ENCODE data around the gene HTR6. TPM values are rescaled to one million over a fixed set of nuclear protein-coding genes. Genes with fewer than 3 reads are reported as not detected.

HTR6 gene
- total and polyA plus RNA-seq, 12 donors: not detected

GRCh38 chr1:19622204-19622603 is 42.5 kb upstream of the HTR6 start:
- no peak for TF ChIP-seq POLR2A (IDR thresholded peaks at IDR 0.05)
- TF ChIP-seq, protein P1, sequence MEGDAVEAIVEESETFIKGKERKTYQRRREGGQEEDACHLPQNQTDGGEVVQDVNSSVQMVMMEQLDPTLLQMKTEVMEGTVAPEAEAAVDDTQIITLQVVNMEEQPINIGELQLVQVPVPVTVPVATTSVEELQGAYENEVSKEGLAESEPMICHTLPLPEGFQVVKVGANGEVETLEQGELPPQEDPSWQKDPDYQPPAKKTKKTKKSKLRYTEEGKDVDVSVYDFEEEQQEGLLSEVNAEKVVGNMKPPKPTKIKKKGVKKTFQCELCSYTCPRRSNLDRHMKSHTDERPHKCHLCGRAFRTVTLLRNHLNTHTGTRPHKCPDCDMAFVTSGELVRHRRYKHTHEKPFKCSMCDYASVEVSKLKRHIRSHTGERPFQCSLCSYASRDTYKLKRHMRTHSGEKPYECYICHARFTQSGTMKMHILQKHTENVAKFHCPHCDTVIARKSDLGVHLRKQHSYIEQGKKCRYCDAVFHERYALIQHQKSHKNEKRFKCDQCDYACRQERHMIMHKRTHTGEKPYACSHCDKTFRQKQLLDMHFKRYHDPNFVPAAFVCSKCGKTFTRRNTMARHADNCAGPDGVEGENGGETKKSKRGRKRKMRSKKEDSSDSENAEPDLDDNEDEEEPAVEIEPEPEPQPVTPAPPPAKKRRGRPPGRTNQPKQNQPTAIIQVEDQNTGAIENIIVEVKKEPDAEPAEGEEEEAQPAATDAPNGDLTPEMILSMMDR (IDR thresholded peaks at IDR 0.05): no peak
- peak in 1 of 7 donors; percentile 46 for DNase-seq
- Histone ChIP-seq H3K4me1 (replicated peaks in 1 of 2) (peaks cover 0 to 28% of the 10 kb centered on the region in 2 donors), H3K27ac (no peak overlapping the region), H3K9me3 (replicated peaks in 1 of 3) (no peaks in the 10 kb centered on the region), H3K4me3 (no peak overlapping the region), H3K36me3 (replicated peaks in 1 of 2) (peaks cover 0 to 17% of the 10 kb centered on the region in 2 donors), H3K27me3 (no peaks in the 10 kb centered on the region)
- 24 to 79% (median 56%) methylated on average over 1 of the region's 1 CpG for WGBS, 4 donors
- intact Hi-C loops (cut with DNase I): no loop called here

DNA sequence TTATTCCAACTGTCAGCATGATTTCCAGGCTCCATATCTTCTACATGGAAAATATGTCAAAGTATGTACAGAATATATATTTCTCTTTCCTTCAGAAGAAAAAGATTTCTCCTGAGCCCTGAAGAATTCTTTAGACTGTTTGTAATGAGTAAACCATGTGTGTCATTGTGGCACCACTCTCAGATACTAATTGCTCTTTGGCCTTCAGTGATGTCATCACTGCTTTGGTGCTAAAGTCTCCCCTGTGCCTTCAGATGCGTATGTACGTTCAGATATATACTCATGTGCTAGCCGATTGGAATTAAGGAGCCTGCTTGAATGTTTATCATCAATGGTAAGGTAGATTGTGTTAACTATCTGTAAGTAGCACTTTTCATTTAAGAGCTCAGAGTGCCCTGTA is 41.2 kb upstream of the HTR6 start:
- no peak for DNase-seq
- no peak overlapping the region for H3K27ac ChIP-seq
- no peaks in the 10 kb centered on the region for H3K9me3 ChIP-seq (replicated peaks in 1 of 3)
- H3K36me3 ChIP-seq (replicated peaks in 1 of 2): peaks cover 0 to 26% of the 10 kb centered on the region in 2 donors
- H3K4me1 ChIP-seq (replicated peaks in 1 of 2): peaks cover 0 to 28% of the 10 kb centered on the region in 2 donors
- no peaks in the 10 kb centered on the region for H3K27me3 ChIP-seq
- H3K4me3 ChIP-seq: no peak overlapping the region
- WGBS, 4 donors: 87 to 92% (median 91%) methylated on average over 3 of the region's 3 CpGs
- no peak for TF ChIP-seq POLR2A (IDR thresholded peaks at IDR 0.05)
- TF ChIP-seq, protein P1 (IDR thresholded peaks at IDR 0.05): no peak
- intact Hi-C loops (cut with DNase I): no loop called here

GRCh38 chr1:19625291-19625937 is 39.3 kb upstream of the HTR6 start:
- WGBS, 4 donors: 90 to 93% (median 90%) methylated on average over 8 of the region's 8 CpGs
- TF ChIP-seq, protein P1 (IDR thresholded peaks at IDR 0.05): no peak
- TF ChIP-seq POLR2A (IDR thresholded peaks at IDR 0.05): no peak

DNA sequence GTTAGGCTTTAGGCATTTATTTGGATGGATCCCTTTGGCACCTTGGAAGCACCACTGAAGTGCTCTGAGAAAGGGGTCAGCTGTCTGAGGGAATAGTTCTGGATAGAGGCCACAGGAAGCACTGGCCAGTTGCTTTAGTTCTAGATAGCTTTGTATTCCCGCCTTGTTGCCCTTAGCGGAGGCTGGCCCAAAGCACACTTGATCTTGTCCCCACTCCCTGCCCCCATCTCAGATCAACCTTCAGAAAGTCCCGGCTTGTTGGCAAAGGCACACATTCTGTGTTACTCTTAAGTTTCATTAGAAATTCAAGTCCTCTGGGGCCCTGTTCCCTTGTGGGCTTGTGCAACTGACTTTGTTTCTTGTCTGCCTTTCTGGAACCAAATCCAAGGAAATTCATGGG is 35.8 kb upstream of the HTR6 start:
- WGBS, 4 donors: 73 to 84% (median 82%) methylated on average over 3 of the region's 3 CpGs
- H3K36me3 ChIP-seq (replicated peaks in 1 of 2): peaks cover 0 to 33% of the 10 kb centered on the region in 2 donors
- intact Hi-C loops (cut with DNase I): no loop called here
- no peaks in the 10 kb centered on the region for H3K9me3 ChIP-seq (replicated peaks in 1 of 3)
- no peak overlapping the region for H3K4me3 ChIP-seq
- TF ChIP-seq, protein P1 (IDR thresholded peaks at IDR 0.05): no peak
- no peak for TF ChIP-seq POLR2A (IDR thresholded peaks at IDR 0.05)
- H3K27ac ChIP-seq: no peak overlapping the region
- peaks cover 0 to 7% of the 10 kb centered on the region in 2 donors for H3K4me1 ChIP-seq (replicated peaks in 1 of 2)
- H3K27me3 ChIP-seq: no peaks in the 10 kb centered on the region
- DNase-seq: peak in 1 of 7 donors; percentile 46

More at GRCh38 chr1:19625291-19625937, 39.3 kb upstream of the HTR6 start:
- peak in 1 of 7 donors; percentile 46 for DNase-seq
- no peak overlapping the region for H3K27ac ChIP-seq
- H3K27me3 ChIP-seq: no peaks in the 10 kb centered on the region
- peaks cover 0 to 34% of the 10 kb centered on the region in 2 donors for H3K36me3 ChIP-seq (replicated peaks in 1 of 2)
- H3K9me3 ChIP-seq (replicated peaks in 1 of 3): no peaks in the 10 kb centered on the region
- peaks cover 0 to 17% of the 10 kb centered on the region in 2 donors for H3K4me1 ChIP-seq (replicated peaks in 1 of 2)
- intact Hi-C loops (cut with DNase I): no loop called here
- no peak overlapping the region for H3K4me3 ChIP-seq
